DMS153 treated with DMSO at 0.1 percent for 48 hours (cell line): Measurements from ENCODE around the gene ZSCAN2.
"Not testable (repeated sequence)": the region's sequence is repeated elsewhere in the genome, so short reads cannot be mapped to it uniquely, and the experiment has no call there.

Source experiments
- DNase-seq: peaks from one replicate; lab custom pipeline; 2025; ENCODE audit not compliant: unreplicated experiment; lab: John Stamatoyannopoulos, UW

The ZSCAN2 gene

GRCh38 chr15:84600687-84601554 is at the start of gene ZSCAN2:
ZSCAN2 (plus strand) TSS chr15:84601009; CDS start chr15:84603928, 2,919 bp downstream.
- peak; percentile 44 for DNase-seq

DNA sequence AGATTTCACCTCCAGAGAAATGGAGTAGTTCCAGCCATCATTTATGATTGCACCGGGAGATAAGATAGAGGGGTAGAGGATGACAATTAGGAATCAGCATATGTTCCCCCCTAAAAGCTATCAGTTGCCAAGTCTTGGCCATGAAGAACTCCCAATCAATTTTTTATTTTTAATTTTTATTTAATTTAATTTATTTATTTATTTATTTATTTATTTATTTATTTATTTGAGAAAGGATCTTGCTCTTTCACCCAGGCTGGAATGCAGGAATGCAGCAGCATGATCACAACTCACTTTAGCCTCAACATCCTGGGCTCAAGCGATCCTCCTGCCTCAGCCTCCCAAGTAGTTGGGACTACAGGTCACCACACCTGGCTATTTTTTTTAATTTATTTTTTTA is 49.2 kb upstream of the ZSCAN2 start:
- not testable (repeated sequence) for DNase-seq

- no peak for DNase-seq
Observed at GRCh38 chr15:84552896-84553295, 47.9 kb upstream of the ZSCAN2 start.

DNA sequence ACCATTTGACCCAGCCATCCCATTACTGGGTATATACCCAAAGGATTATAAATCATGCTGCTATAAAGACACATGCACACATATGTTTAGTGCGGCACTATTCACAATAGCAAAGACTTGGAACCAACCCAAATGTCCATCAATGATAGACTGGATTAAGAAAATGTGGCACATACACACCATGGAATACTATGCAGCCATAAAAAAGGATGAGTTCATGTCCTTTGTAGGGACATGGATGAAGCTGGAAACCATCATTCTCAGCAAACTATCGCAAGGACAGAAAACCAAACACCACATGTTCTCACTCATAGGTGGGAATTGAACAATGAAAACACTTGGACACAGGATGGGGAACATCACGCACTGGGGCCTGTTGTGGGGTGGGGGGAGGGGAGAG is 44.1 kb upstream of the ZSCAN2 start:
- not testable (repeated sequence) for DNase-seq

- DNase-seq = not testable (repeated sequence)
Observed at GRCh38 chr15:84568021-84568420, 32.8 kb upstream of the ZSCAN2 start.

DNA sequence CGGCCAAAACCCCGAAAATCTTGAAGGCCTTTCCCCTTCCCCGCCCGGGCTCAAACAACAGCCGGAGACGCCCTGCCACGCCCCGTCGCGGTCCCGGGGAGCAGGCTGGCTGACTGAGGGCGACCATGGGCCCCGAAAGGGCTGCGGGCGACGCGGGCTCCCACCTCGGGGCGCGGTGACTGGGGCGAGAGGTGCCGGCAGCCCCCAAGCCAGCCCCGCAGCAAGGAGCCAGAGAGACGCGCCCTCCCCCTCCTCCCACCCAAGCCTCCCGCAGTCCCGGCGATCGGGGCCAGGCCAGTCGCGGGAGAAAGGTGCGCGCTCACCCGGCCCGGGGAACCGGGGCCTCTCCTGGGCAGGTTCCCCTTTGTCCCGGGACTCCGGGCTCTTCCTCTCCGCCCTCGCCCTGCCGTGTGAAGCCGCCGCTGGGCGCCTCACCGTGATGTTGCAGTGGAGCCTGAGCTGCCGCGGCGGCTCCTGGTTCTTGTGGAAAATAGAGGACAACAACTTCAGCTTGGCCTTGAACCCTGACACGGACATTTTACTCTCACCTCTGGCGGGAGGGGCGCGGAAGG is 30.6 kb upstream of the ZSCAN2 start:
- DNase-seq = no peak

DNA sequence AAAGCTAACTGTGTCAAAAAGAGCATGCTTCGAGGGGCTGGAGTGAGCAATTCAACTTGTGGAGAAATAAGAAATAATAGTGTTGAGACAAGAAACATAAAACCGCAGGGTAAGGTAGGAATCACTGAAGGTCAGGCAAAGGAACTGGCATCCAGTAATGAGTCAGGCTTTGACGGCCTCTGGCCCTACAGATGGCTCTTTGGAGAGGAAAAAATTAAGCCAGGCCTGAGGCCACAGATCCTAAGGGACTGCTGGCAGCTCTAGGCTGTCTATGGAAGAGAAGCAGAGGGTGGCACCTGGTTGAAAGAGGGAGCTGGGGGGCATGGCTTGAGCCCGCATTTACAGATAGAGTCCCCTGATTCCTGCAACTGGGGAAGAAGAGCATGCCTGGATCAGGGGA is 28.6 kb upstream of the ZSCAN2 start:
- no peak for DNase-seq

DNA sequence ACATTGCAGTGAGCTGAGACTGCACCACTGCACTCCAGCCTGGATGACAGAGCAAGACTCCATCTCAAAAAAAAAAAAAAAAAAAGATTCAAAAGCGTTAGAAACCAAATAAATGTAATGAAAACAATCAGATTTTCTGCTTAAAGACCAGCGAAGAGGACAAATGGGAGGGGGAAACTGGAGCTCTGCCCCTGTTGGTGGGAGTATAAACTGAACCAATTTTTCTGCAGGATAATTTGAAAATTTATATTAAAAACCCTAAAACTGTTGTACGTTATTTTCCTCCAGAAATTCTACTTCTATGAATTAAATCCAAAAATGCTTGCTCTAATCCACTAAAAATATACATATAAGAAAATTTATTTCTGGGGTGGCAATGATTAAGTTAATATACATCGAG is 25.3 kb upstream of the ZSCAN2 start:
- no peak for DNase-seq

GRCh38 chr15:84577891-84578290 is 22.9 kb upstream of the ZSCAN2 start:
- DNase-seq = not testable (repeated sequence)

DNA sequence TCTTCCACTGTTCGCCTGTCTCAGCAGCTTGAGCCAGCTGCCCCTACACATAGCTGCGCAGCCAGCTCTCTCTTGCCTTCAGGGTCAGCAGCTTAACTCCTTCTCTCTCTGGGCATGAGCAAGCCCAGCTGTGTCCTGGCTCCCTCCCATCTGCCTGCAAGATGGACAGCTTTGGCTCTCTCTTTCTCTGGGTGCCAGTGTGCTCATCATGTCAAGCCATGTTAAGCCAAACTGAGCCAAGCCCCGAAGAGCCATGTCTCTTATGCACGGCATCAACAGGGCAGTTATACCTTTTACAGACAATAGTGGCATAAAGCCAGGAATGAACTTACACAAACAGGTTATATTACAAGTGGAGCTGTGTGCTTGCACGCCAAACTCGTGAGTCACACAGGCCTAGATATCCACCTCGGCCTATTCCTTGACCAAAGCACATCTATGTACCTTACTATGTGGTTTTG is 21.5 kb upstream of the ZSCAN2 start:
- DNase-seq = not testable (repeated sequence)

DNA sequence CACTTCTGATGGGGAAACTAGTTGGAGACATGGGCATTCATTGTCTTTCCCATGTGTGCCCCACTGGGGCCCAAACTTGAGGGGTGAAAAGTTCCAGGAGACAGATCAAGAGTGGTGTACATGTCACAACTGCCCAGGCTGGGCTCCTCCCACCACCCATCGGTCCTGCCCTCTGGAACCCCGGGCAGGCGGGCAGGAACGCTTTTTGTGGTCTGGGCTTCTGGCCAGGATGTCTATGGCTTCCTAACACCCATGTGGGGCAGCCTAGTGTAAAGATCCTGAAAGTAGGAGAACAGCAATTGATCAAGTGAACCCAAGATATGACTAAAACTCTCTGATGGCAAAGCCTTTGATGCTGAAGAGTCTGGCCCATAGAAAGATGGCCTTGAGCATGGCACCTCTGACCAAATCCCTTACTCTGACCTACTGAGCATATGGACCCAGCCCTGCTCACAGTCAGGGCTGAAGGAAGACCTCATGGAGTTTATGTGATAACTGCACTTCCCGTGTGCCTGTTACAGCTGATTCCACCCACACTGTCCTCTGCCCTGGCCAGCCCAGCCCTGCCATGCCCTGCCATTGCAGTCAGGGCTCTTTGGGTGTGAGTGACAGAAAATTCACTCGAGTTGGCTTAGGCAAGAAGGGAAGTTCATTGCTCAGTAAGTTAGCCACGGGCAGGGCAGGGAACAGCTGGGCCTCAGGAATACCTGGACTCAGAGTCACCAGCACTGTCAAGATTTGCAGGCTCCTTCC is 19.0 kb upstream of the ZSCAN2 start:
- DNase-seq = not testable (repeated sequence)

DNA sequence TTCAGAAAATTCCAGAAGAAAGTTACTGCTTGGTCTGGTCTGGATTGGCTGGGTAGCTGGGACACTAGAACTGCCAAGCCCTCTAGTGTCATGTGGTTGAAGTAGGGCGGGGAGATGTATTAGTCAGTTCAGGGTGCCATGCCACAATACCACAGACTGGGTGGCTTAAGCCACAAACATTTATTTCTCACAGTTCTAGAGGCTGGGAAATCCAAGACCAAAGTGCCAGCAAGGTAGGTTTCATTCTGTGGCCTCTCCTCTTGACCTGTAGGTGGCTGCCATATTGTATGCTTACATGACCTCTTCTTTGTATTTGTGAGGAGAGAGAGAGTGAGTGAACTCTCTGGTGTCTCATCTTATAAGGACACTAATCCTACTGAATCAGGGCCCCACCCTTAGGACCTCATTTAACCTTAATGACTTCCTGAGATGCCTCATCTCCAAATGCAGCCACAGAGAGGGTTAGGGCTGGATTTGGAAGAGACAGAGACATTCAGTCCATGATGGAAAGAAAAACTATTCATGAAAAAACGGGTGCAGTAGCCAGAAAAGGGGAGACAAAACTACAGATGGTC is 18.1 kb upstream of the ZSCAN2 start:
- DNase-seq = no peak

- DNase-seq = not testable (repeated sequence)
Observed at GRCh38 chr15:84583921-84584320, 16.9 kb upstream of the ZSCAN2 start.

- no peak for DNase-seq
Observed at GRCh38 chr15:84586696-84587095, 14.1 kb upstream of the ZSCAN2 start.

- DNase-seq = peak; percentile 47
Observed at GRCh38 chr15:84588053-84588874, 12.5 kb upstream of the ZSCAN2 start.

DNA sequence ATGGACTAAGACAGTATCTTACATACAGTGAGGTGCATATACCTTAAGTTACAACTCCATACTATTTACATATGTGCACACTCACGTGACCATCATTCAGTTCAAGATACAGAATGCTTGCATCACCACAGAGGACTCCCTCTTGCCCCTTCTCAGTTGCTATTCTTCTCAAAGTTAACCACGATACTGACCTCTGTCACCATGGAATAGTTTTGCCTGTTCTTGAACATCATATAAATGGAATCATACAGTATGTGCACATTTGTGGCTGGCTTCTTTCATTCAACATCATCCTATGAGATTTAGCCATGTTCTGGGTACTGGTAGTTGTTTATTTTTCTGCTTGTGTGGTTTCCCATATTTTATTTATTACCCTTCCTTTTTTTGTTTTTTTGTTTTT is 10.4 kb upstream of the ZSCAN2 start:
- no peak for DNase-seq

GRCh38 chr15:84591815-84592214 is 9.0 kb upstream of the ZSCAN2 start:
- DNase-seq = no peak

DNA sequence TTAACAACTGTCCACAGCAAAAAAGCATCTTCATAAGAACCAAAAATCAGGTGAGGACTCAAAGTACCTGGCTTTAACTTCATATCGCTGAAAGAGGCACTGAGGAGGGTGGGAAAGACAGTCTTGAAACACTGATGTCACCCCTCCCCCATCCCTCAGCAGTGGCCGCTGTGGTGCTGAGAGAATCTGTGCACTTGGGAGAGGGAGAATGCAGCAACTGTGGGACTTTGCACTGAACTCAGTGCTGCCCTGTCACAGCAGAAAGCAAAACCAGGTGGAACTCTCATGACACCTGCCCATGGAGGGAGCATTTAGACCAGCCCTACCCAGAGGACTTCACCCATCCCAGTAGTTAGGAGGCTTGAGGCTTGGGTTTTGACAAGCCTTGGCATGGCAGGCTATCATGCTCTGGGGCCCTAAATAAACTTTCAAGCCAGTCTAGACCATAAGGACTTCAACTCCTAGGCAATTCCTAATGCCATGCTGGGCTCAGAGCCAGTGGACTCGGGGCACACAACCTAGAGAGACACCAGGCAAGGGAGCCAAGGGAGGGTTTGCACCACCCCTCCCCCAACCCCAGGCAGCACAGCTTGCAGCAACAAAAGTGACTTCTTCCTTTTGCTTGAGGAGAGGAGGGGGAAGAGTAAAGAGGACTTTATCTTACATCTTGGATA is 6.1 kb upstream of the ZSCAN2 start:
- no peak for DNase-seq

- no peak for DNase-seq
Observed at GRCh38 chr15:84595660-84596059, 5.1 kb upstream of the ZSCAN2 start.

DNA sequence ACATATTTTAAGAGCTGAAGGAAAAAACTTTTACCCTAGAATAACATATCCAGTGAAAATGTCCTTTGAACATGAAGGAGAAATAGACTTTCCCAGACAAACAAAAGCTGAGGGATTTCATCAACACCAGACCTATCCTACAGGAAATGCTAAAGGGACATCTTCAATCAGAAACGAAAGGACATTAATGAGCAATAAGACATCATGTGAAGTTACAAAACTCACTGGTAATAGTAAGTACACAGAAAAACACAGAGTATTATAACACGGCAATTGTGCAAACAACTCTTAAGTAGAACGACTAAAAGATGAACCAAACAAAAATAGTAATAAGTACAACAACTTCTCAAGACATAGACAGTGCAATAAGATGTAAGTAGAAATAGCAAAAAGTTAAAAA is 3.5 kb upstream of the ZSCAN2 start:
- no peak for DNase-seq
